T-helper 2 cell treated with Interferon-gamma antibody and Interleukin-4, amounts not matched to agents 100 ng/mL and 5 ng/mL, for 36 hours (primary cell): ENCODE results near the gene RFC4. TPM values are rescaled to one million over a fixed set of nuclear protein-coding genes. Genes with fewer than 3 reads are reported as not detected.

Experiments used
- intact Hi-C: fragments of 100-400 bp; cut with micrococcal nuclease; formaldehyde crosslinking; loops from one replicate; pipeline ENCODE4 v1.15.1; 2023
- total RNA-seq: library from RNA; stranded (reverse); gene quantifications from 2 replicates; pipeline ENCODE4 v1.2.3, GENCODE V29; 2022

The RFC4 gene
- total RNA-seq, 1 donor from 2014 or later = 79.5 TPM

DNA sequence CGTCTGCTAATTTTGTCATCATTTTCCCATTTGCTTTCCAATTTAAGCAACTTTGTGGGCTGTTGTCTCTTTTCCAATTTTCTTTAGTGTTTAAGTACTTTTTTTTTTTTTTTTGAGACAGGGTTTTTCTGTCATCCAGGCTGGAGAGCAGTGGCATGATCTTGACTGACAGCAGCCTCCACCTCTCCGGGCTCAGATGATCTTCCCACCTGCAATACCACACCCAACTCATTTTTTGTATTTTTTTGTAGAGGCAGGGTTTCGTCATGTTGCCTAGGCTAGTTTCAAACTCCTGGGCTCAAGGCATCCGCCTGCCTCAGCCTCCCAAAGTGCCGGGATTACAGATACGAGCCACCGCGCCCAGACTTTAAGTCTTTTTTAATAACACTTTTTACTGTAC is 49.1 kb downstream of the RFC4 start:
- intact Hi-C loops = no loop called here

DNA sequence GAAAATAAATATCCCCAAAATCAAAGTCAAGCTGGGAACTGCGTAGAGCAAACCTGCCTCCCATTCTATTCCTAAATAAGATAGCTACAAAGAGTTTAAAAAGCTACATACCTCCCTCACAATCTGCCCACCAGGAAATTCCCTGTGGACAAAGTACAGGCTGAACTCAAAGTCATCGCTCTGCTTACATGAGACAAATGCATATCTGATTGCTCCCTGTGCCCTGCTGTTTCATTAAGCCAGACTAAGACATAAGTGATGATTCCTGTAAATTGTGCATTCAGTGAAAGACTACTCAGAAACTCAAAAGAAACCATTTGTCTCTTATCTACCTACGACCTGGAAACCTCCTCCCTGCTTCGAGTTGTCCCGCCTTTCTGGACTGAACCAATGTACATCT is 51.4 kb downstream of the RFC4 start:
- intact Hi-C loops = no loop called here

DNA sequence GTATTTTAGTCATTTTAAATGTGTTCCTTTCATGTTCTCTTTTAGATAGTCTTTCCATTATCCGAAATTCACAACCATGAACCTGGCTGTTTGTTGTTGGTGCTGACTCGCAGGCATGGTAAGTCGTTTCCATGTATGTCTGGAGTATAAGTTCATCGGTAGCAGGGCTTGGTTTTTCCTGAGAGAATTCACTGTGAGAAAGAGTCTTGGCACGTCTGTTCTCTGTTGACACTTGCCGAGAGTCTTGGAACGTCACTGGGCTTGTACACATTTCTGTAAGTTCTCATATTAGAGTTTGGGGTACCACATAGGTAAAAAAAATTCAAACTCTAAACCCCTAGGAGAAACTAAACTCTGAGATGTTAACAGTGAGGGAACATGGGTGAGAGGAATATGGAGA is 52.3 kb downstream of the RFC4 start:
- intact Hi-C loops = no loop called here

DNA sequence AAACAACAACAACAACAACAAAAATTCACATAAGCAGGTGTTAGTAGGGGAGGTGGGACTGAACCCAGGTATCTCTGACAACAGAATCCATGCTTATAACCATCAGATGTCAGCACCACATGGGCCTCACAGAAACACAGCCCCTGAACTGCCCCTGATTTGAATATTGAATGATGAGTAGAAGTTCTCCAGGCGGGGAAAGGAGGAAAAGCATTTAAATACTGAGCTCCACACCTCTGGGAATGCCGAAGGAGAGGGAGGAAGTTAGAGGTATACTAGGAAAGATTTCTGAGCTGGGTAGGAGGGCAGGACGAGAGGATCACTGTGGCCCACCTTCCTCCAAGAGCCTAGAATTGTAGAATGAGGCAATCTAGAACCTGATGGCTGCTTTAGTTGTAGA is 54.8 kb downstream of the RFC4 start:
- intact Hi-C loops = no loop called here

- intact Hi-C loops = no loop called here
Observed at GRCh38 chr3:186750316-186750715, 56.0 kb downstream of the RFC4 start.

- intact Hi-C loops = no loop called here
Observed at GRCh38 chr3:186746008-186746407, 60.3 kb downstream of the RFC4 start.

- intact Hi-C loops = no loop called here
Observed at GRCh38 chr3:186743666-186744065, 62.6 kb downstream of the RFC4 start.

- intact Hi-C loops = no loop called here
Observed at GRCh38 chr3:186742618-186743380, 63.5 kb downstream of the RFC4 start.

Other genes with a start within 250 kb of the RFC4 start
- 16.0 and 17.7 TPM in 2 replicates for gene TBCCD1, start 239.1 kb downstream of the RFC4 start, total RNA-seq
- 68.2 and 73.0 TPM in 2 replicates for gene DNAJB11, start 235.8 kb downstream of the RFC4 start, total RNA-seq
- not detected in 2 replicates for gene AHSG, start 193.4 kb downstream of the RFC4 start, total RNA-seq
- not detected in 2 replicates for gene FETUB, start 166.1 kb downstream of the RFC4 start, total RNA-seq
- gene HRG, start 140.5 kb downstream of the RFC4 start, total RNA-seq = not detected in 2 replicates
- gene KNG1, start 89.1 kb downstream of the RFC4 start, total RNA-seq = not detected in 2 replicates
- 352 and 366 TPM in 2 replicates for gene EIF4A2, start 22.9 kb downstream of the RFC4 start, total RNA-seq
- gene ADIPOQ, start 36.2 kb upstream of the RFC4 start, total RNA-seq = not detected in 2 replicates
- 113 and 117 TPM in 2 replicates for gene ST6GAL1, start 124.0 kb upstream of the RFC4 start, total RNA-seq